ENCODE measurements around the gene YY1. TPM values are rescaled to one million over a fixed set of nuclear protein-coding genes. Genes with fewer than 3 reads are reported as not detected.

YY1 gene
- polyA plus RNA-seq, 2 of the 4 experiments (the other 2 are of a cell fraction), result 58.4 to 65.8 TPM

- ATAC-seq (no peak), FAIRE-seq (no peak), DNase-seq (ENCODE audit: low read depth in 1 of 2, low spot score in 1 of 2) (no peak)
- Histone ChIP-seq H3K27ac (no peak overlapping the region), H3K4me3 (no peak overlapping the region), H3K9me3 (no peaks in the 10 kb centered on the region), H3K4me1 (no peaks in the 10 kb centered on the region), H3K4me2 (no peak overlapping the region)
- 89% methylated on average over 12 of the region's 12 CpGs for WGBS (ENCODE audit: missing lambda C conversion rate)
- no peak for TF ChIP-seq NR3C1 (IDR thresholded peaks at IDR 0.05)
- ChIA-PET POLR2A (no interaction called here), CTCF (interaction anchor here (1.2 to 2.1 kb wide), 2 partner anchors 29 to 35 kb away, joined by 3 to 8 read pairs; no protein-coding TSS in a partner anchor)
Observed at GRCh38 chr14:100320157-100320856, 81.4 kb downstream of the YY1 start.

- WGBS (ENCODE audit: missing lambda C conversion rate), result 62% methylated on average over 9 of the region's 9 CpGs
- TF ChIP-seq ZSCAN20 (CRISPR knock-in tag; IDR thresholded peaks at IDR 0.05) (no peak), FOSL2 (IDR thresholded peaks at IDR 0.05) (no peak), FOSL2 (CRISPR knock-in tag; IDR thresholded peaks at IDR 0.05) (no peak), NFE2L2 (conservative IDR thresholded peaks at IDR 0.05; ENCODE audit: low read length) (no peak), CTCF (IDR thresholded peaks at IDR 0.05) (no peak), FOSB (CRISPR knock-in tag; IDR thresholded peaks at IDR 0.05) (no peak), REST (IDR thresholded peaks at IDR 0.05) (no peak), ATOH8 (CRISPR knock-in tag; IDR thresholded peaks at IDR 0.05; ENCODE audit: low read depth) (no peak), CHD2 (IDR thresholded peaks at IDR 0.05; ENCODE audit: low read length, partially characterized antibody) (no peak), SREBF2 (IDR thresholded peaks at IDR 0.05) (no peak), CBX2 (IDR thresholded peaks at IDR 0.05; ENCODE audit: borderline replicate concordance, low read depth) (no peak), EHMT2 (IDR thresholded peaks at IDR 0.05; ENCODE audit: low read depth) (no peak)
- Histone ChIP-seq H3K9me3 (no peaks in the 10 kb centered on the region), H3K4me3 (no peak overlapping the region), H3K4me2 (no peak overlapping the region), H3K4me1 (no peaks in the 10 kb centered on the region), H3K27ac (no peak overlapping the region)
- DNase-seq (ENCODE audit: low read depth in 1 of 2, low spot score in 1 of 2) (no peak), ATAC-seq (no peak), FAIRE-seq (no peak)
- POLR2A ChIA-PET, result no interaction called here
- CTCF ChIA-PET, result interaction anchor here (0.7 to 1.4 kb wide), 5 partner anchors 9 to 53 kb away, joined by 3 to 6 read pairs (median 4); a partner anchor contains a TSS
Observed at GRCh38 chr14:100321473-100322137, 82.7 kb downstream of the YY1 start.

All from A549 (cell line).